GM12878 (cell line): ENCODE measurements around the gene PKMYT1. TPM values are rescaled to one million over a fixed set of nuclear protein-coding genes. Genes with fewer than 3 reads are reported as not detected.

Source experiments
- ATAC-seq: fragments of 200-7000 bp; cut with Tn5 transposase; 3 replicates; pipeline ENCODE4 v1.9.1; 2020; ENCODE audit warnings: mild to moderate bottlenecking, moderate library complexity
- BruUV-seq: library from RNA; stranded (reverse); fragments of 400-500 nt; replicated peaks from 2 replicates; lab custom pipeline; 2021; lab: Mats Ljungman, UMichigan
- CTCF ChIA-PET: fragments of 300-600 bp; sonication (Branson Sonifier 250); formaldehyde crosslinking; extraction: SDS; loops from one replicate; lab custom pipeline; 2021; ENCODE audit warnings: inconsistent platforms; lab: Yijun Ruan, JAX
- POLR2A ChIA-PET: fragments of 350-600 bp; formaldehyde crosslinking; extraction: SDS; loops from one replicate; lab custom pipeline; 2021; ENCODE audit warnings: inconsistent platforms; lab: Charles Lee
- RAD21 ChIA-PET: fragments of 300-600 bp; sonication (Branson Sonifier 250); formaldehyde crosslinking; loops from one replicate; lab custom pipeline; 2023; ENCODE audit warnings: antibody characterized with exemption; ENCODE audit not compliant: unreplicated experiment; lab: Charles Lee
- SMC1A ChIA-PET: fragments of 300-600 bp; sonication (Branson Sonifier 250); formaldehyde crosslinking; loops from one replicate; lab custom pipeline; 2023; ENCODE audit not compliant: unreplicated experiment, uncharacterized antibody; lab: Charles Lee
- DNase-seq: peaks from one replicate; pipeline ENCODE4 v3.0.0-alpha.2; 2011; ENCODE audit warnings: low read depth, low spot score
- FAIRE-seq: peaks from 3 replicates; lab custom pipeline; 2011; peaks lifted over from hg19 to GRCh38; lab: Jason Lieb, UNC
- H2AFZ ChIP-seq: 2 replicates; pipeline ENCODE4 v1.6.0; 2011; ENCODE audit warnings: low read depth, low read length, control low read depth; ENCODE audit not compliant: control insufficient read depth
- H3K27ac ChIP-seq: 2 replicates; pipeline ENCODE4 v1.5.1; 2011; ENCODE audit warnings: control low read depth; ENCODE audit not compliant: control insufficient read depth, insufficient read depth
- H3K27me3 ChIP-seq, 2 experiments: replicated peaks in 1 of 2; 2 replicates each; pipeline versions ENCODE4 v1.6.0 to v1.6.1; 2011; ENCODE audit warnings: low read length in 1 of 2; ENCODE audit not compliant: control insufficient read depth in 2 of 2, insufficient read depth in 2 of 2
- H3K36me3 ChIP-seq, 2 experiments: 2 replicates each; pipeline ENCODE4 v1.5.1; 2011; ENCODE audit warnings: low read length in 1 of 2; ENCODE audit not compliant: control insufficient read depth in 2 of 2, insufficient read depth in 2 of 2
- H3K4me1 ChIP-seq: 2 replicates; pipeline ENCODE4 v1.6.1; 2011; ENCODE audit warnings: mild to moderate bottlenecking, low read length, moderate library complexity, mixed read lengths; ENCODE audit not compliant: control insufficient read depth, insufficient read depth
- H3K4me2 ChIP-seq: 2 replicates; pipeline ENCODE4 v1.6.0; 2011; ENCODE audit warnings: control low read depth; ENCODE audit not compliant: control insufficient read depth, insufficient read depth
- H3K4me3 ChIP-seq: fragments of 200-600 bp; sonication (generic); 2 replicates; pipeline ENCODE4 v1.5.1; 2016
- H3K79me2 ChIP-seq: 2 replicates; pipeline ENCODE4 v1.6.0; 2011; ENCODE audit warnings: low read length; ENCODE audit not compliant: control insufficient read depth, insufficient read depth
- H3K9ac ChIP-seq: 2 replicates; pipeline ENCODE4 v1.8.0; 2011; ENCODE audit warnings: low read length, control low read depth, mixed read lengths; ENCODE audit not compliant: control insufficient read depth, insufficient read depth
- H3K9me3 ChIP-seq: replicated peaks from 3 replicates; pipeline ENCODE4 v1.5.1; 2011; ENCODE audit warnings: mild to moderate bottlenecking, low read length; ENCODE audit not compliant: control insufficient read depth, insufficient read depth
- H4K20me1 ChIP-seq: 2 replicates; pipeline ENCODE4 v1.6.0; 2011; ENCODE audit not compliant: control insufficient read depth, insufficient read depth
- CBFB ChIP-seq: IDR thresholded peaks from 2 replicates; pipeline ENCODE4 v1.6.1; 2016; ENCODE audit warnings: antibody characterized with exemption, low read depth
- CBX5 ChIP-seq: sonication (generic); IDR thresholded peaks from 2 replicates; pipeline ENCODE4 v1.6.1; 2016; ENCODE audit warnings: low read depth, moderate library complexity, mild to moderate bottlenecking, inconsistent platforms
- CREM ChIP-seq: IDR thresholded peaks from 2 replicates; pipeline ENCODE4 v1.6.1; 2014; ENCODE audit warnings: antibody characterized with exemption, low read depth
- ETV6 ChIP-seq, 2 experiments: fragments of 450-650 bp in 1 of 2; IDR thresholded peaks in 1 of 2; conservative IDR thresholded peaks in 1 of 2; 2 replicates each; pipeline ENCODE4 v1.6.1; 2014; ENCODE audit warnings: antibody characterized with exemption in 1 of 2, borderline replicate concordance in 1 of 2, low read depth in 1 of 2, mild to moderate bottlenecking in 1 of 2, moderate library complexity in 1 of 2
- GABPA ChIP-seq: IDR thresholded peaks from 2 replicates; pipeline ENCODE4 v1.6.1; 2014; ENCODE audit warnings: antibody characterized with exemption, low read depth, mild to moderate bottlenecking, inconsistent platforms
- HDAC2 ChIP-seq: fragments of 200-600 bp; sonication (generic); IDR thresholded peaks from 2 replicates; pipeline ENCODE4 v1.6.1; 2017
- MTA2 ChIP-seq: fragments of 450-650 bp; IDR thresholded peaks from 2 replicates; pipeline ENCODE4 v1.6.1; 2016; ENCODE audit warnings: low read depth, mild to moderate bottlenecking, moderate library complexity
- RCOR1 ChIP-seq: conservative IDR thresholded peaks from 2 replicates; pipeline ENCODE4 v1.6.1; 2012; ENCODE audit warnings: low read depth, low read length, improper control_type of control experiment
- SPI1 ChIP-seq: IDR thresholded peaks from 2 replicates; pipeline ENCODE4 v1.6.1; 2011; ENCODE audit warnings: low read depth, mild to moderate bottlenecking, low read length, moderate library complexity, borderline replicate concordance; ENCODE audit not compliant: insufficient read depth
- WGBS: methylation state at CpG from one replicate; pipeline ENCODE4 v1.1.6; 2016; ENCODE audit warnings: low lambda C conversion rate; ENCODE audit not compliant: insufficient replicate concordance, insufficient coverage; ENCODE audit errors: missing lambda C conversion rate; 5-methylcytosine and 5-hydroxymethylcytosine counted together
- in situ Hi-C: fragments of 300-500 bp; cut with MboI; formaldehyde crosslinking; loops from 9 replicates; pipeline ENCODE4 v1.14.3; 2018; ENCODE audit warnings: mixed read lengths
- intact Hi-C: fragments of 100-400 bp; cut with micrococcal nuclease; formaldehyde crosslinking; loops from one replicate; pipeline ENCODE4 v1.14.2; 2022; ENCODE audit not compliant: unreplicated experiment
- polyA plus RNA-seq, 11 experiments: library from polyadenylated mRNA; depleted of rRNA in 4 of 11; unstranded in 6 of 11; stranded (reverse) in 5 of 11; fragments of >200 nt; fragmentation: Nextera tagmentation in 4 of 11; fragmentation: Illumina TruSeq in 1 of 11; extraction: Ambion mirVana in 4 of 11; extraction: Trizol in 1 of 11; gene quantifications; 1 replicate in 1 of 11; 2 replicates in 10 of 11; pipeline versions ENCODE4 v1.2.1 to v1.2.3, GENCODE V29; 2011 to 2016; ENCODE audit warnings: inconsistent platforms in 2 of 11, missing spikeins in 2 of 11, low read depth in 1 of 11
- total RNA-seq, 4 experiments: library from RNA; depleted of rRNA in 3 of 4; stranded (reverse); fragments of >200 nt in 3 of 4; fragmentation: Illumina TruSeq in 1 of 4; extraction: Trizol in 1 of 4; gene quantifications; 2 replicates each; pipeline versions ENCODE4 v1.2.1 to v1.2.3, GENCODE V29; 2013 to 2021
- TF ChIP-seq, protein P1 (sequence below): fragments of 450-650 bp; IDR thresholded peaks from 2 replicates; pipeline ENCODE4 v1.6.1; 2017; ENCODE audit warnings: mild to moderate bottlenecking, moderate library complexity
- TF ChIP-seq, protein P2 (sequence below): fragments of 450-650 bp; IDR thresholded peaks from 2 replicates; pipeline ENCODE4 v1.6.1; 2017; ENCODE audit warnings: mild to moderate bottlenecking, moderate library complexity

The PKMYT1 gene
- total and polyA plus RNA-seq, 10 of the 15 experiments (the other 5 are each of a cell fraction or from before 2014, with no cell fraction given): 4.6 to 101 (median 29.9) TPM

DNA sequence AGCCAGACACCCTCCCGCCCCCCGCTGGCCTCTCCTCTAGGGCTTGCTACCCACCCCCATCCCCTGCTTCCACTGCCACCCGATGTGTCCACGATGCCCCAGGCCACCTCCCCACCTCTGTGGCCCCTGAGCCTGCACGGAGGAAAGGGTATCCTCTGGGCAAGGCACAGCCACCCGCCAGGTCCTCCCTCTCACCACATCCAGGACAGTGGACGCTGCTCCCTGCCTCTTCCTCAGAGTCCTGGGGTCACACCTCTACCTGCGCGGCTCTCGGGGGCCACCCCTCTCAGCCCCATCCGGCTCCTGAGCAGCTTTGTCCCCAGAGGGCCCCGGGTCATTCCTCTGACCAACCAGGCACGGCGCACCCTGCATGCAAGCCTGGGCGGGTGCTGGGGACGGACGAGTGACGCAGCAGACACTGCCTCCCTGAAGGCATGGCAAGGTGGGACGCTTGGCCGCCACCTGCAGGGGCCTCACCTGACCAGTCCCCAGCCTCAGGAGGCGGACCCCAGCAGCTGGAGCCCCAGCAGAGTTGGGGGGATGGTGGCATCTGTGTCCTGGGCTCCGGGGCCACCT is 43.7 kb downstream of the PKMYT1 start (continued):
- TF ChIP-seq, protein P1, sequence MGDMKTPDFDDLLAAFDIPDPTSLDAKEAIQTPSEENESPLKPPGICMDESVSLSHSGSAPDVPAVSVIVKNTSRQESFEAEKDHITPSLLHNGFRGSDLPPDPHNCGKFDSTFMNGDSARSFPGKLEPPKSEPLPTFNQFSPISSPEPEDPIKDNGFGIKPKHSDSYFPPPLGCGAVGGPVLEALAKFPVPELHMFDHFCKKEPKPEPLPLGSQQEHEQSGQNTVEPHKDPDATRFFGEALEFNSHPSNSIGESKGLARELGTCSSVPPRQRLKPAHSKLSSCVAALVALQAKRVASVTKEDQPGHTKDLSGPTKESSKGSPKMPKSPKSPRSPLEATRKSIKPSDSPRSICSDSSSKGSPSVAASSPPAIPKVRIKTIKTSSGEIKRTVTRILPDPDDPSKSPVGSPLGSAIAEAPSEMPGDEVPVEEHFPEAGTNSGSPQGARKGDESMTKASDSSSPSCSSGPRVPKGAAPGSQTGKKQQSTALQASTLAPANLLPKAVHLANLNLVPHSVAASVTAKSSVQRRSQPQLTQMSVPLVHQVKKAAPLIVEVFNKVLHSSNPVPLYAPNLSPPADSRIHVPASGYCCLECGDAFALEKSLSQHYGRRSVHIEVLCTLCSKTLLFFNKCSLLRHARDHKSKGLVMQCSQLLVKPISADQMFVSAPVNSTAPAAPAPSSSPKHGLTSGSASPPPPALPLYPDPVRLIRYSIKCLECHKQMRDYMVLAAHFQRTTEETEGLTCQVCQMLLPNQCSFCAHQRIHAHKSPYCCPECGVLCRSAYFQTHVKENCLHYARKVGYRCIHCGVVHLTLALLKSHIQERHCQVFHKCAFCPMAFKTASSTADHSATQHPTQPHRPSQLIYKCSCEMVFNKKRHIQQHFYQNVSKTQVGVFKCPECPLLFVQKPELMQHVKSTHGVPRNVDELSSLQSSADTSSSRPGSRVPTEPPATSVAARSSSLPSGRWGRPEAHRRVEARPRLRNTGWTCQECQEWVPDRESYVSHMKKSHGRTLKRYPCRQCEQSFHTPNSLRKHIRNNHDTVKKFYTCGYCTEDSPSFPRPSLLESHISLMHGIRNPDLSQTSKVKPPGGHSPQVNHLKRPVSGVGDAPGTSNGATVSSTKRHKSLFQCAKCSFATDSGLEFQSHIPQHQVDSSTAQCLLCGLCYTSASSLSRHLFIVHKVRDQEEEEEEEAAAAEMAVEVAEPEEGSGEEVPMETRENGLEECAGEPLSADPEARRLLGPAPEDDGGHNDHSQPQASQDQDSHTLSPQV: no peak
- TF ChIP-seq GABPA (no peak), CBX5 (no peak)

DNA sequence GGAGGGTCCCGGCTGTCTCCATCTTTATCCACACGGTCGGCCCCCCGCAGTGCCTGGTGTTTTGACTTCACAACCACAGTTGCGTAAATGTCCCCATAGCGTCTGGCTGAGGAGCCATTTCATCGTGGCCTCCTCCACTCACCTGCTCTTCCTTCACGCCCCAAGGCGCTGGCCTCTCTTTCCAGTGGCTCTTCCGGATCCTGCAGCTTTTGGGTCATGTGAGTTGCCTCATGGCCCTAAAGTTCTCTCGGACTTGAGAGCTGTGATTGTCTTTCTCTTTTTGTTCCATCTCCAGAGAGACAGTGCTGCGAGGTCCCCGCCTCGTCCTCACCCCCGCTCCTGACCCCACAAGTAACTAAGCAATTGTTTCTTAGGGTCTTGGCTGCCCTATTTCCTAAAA is 45.8 kb downstream of the PKMYT1 start:
- intact Hi-C loops (no loop called here), in situ Hi-C loops (no loop called here)
- no peaks in the 10 kb centered on the region for H4K20me1 ChIP-seq
- RAD21 ChIA-PET: interaction anchor here (0.6 kb wide), 1 partner anchor 48 kb away, joined by 3 read pairs; no protein-coding TSS in a partner anchor
- no peaks in the 10 kb centered on the region for H3K4me1 ChIP-seq
- no peak overlapping the region for H3K9ac ChIP-seq
- FAIRE-seq: no peak
- H3K4me2 ChIP-seq: no peak overlapping the region
- SMC1A ChIA-PET: no interaction called here
- POLR2A ChIA-PET: interaction anchor here (0.6 kb wide), 1 partner anchor 46 kb away, joined by 7 read pairs; no protein-coding TSS in a partner anchor
- ATAC-seq: no peak
- no peak overlapping the region for H3K27ac ChIP-seq
- H2AFZ ChIP-seq: no peak overlapping the region
- 89% methylated on average over 15 of the region's 15 CpGs for WGBS
- H3K4me3 ChIP-seq: no peak overlapping the region
- H3K9me3 ChIP-seq: no peaks in the 10 kb centered on the region
- TSS peak; percentile 47 for BruUV-seq
- CTCF ChIA-PET: no interaction called here
- no peaks in the 10 kb centered on the region for H3K27me3 ChIP-seq
- H3K36me3 ChIP-seq: peaks cover 2 to 23% of the 10 kb centered on the region in 2 experiments; a peak in 3 of 4 replicates
- no peaks in the 10 kb centered on the region for H3K79me2 ChIP-seq
- no peak for DNase-seq
- TF ChIP-seq CBFB (no peak), ETV6 (conservative IDR thresholded peaks at IDR 0.05 in 1 of 2, IDR thresholded peaks at IDR 0.05 in 1 of 2; ENCODE audit: borderline replicate concordance in 1 of 2, low read depth in 1 of 2) (no peak), HDAC2 (no peak), RCOR1 (no peak), CREM (no peak), SPI1 (no peak), MTA2 (no peak)
- TF ChIP-seq, protein P2, sequence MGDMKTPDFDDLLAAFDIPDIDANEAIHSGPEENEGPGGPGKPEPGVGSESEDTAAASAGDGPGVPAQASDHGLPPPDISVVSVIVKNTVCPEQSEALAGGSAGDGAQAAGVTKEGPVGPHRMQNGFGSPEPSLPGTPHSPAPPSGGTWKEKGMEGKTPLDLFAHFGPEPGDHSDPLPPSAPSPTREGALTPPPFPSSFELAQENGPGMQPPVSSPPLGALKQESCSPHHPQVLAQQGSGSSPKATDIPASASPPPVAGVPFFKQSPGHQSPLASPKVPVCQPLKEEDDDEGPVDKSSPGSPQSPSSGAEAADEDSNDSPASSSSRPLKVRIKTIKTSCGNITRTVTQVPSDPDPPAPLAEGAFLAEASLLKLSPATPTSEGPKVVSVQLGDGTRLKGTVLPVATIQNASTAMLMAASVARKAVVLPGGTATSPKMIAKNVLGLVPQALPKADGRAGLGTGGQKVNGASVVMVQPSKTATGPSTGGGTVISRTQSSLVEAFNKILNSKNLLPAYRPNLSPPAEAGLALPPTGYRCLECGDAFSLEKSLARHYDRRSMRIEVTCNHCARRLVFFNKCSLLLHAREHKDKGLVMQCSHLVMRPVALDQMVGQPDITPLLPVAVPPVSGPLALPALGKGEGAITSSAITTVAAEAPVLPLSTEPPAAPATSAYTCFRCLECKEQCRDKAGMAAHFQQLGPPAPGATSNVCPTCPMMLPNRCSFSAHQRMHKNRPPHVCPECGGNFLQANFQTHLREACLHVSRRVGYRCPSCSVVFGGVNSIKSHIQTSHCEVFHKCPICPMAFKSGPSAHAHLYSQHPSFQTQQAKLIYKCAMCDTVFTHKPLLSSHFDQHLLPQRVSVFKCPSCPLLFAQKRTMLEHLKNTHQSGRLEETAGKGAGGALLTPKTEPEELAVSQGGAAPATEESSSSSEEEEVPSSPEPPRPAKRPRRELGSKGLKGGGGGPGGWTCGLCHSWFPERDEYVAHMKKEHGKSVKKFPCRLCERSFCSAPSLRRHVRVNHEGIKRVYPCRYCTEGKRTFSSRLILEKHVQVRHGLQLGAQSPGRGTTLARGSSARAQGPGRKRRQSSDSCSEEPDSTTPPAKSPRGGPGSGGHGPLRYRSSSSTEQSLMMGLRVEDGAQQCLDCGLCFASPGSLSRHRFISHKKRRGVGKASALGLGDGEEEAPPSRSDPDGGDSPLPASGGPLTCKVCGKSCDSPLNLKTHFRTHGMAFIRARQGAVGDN: no peak
